Left lobe of liver (tissue), 2 donors: ENCODE measurements around the gene BRME1. TPM values are rescaled to one million over a fixed set of nuclear protein-coding genes. Genes with fewer than 3 reads are reported as not detected.
"Not testable (repeated sequence)": the region's sequence is repeated elsewhere in the genome, so short reads cannot be mapped to it uniquely, and the experiment has no call there.

Experiments used
- ATAC-seq: fragments of 200-7000 bp; cut with Tn5 transposase; one replicate; pipeline ENCODE4 v1.9.1; 2020; ENCODE audit warnings: mild to moderate bottlenecking, moderate library complexity
- DNase-seq: peaks from one replicate; pipeline ENCODE4 v3.0.0-alpha.2; 2020; ENCODE audit warnings: low spot score
- total RNA-seq: library from RNA; stranded (reverse); gene quantifications from one replicate; pipeline ENCODE4 v1.2.1, GENCODE V29; 2021
- donor health status: DM: no; HTN: no; CAD: no; lungs with moderate emphysema.
- donor health status: DM: no; HTN: yes; CAD: no.

The BRME1 gene
- total RNA-seq, 1 donor from 2014 or later = 1.3 TPM

DNA sequence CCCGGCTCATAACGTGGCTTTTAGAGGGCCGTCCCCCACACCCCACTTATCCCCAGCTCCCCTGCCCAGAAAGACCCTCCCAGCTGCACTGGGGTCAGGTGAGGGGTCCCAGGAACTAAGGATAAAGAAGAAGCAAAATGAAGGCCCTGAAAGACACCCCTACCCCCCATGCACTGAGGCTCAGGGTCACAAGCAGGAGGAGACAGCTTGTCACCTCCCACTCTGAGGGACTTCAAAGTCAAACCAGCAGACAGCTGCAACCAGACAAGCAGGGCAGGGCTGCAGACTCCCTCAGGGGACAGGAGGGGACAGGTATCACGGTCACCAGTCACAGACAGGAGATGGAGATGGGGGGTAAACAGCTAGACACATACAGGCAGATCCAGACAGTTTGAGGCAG, 35.0 kb downstream of the BRME1 start:
- ATAC-seq (no peak), DNase-seq (no peak)

GRCh38 chr19:13869281-13869680, 36.6 kb downstream of the BRME1 start:
- DNase-seq = no peak
- no peak for ATAC-seq

- no peak for DNase-seq
- no peak for ATAC-seq
Measured at GRCh38 chr19:13868663-13869062, 37.3 kb downstream of the BRME1 start.

DNA sequence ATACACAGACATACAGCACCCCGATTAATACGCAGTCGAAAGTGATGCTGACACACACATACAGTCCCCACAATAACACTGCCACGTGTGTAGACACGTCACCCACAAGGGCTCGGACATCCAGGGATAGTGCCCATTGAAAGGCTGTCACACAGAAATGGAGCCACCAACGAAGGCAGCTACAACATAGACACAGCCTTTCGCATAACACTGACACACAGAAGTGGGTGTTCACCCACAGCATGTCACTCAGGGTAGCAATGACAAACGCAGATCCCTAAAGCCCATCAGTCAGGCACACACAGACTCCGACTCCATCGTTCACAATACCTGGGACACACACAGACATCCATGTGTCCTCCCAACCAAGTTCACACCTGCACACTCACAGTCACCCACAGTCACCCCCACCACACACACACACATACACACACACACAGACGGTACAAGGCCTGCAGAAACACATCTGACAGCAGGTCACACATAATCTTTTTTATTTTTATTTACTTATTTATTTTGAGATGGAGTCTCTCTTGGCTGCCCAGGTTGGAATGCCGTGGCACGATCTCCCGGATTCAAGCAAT, 39.4 kb downstream of the BRME1 start:
- DNase-seq = no peak
- ATAC-seq = no peak

- DNase-seq = no peak
- ATAC-seq = no peak
Measured at GRCh38 chr19:13865571-13866462, 40.1 kb downstream of the BRME1 start.

GRCh38 chr19:13864667-13865570, 41.0 kb downstream of the BRME1 start:
- ATAC-seq = no peak
- no peak for DNase-seq

DNA sequence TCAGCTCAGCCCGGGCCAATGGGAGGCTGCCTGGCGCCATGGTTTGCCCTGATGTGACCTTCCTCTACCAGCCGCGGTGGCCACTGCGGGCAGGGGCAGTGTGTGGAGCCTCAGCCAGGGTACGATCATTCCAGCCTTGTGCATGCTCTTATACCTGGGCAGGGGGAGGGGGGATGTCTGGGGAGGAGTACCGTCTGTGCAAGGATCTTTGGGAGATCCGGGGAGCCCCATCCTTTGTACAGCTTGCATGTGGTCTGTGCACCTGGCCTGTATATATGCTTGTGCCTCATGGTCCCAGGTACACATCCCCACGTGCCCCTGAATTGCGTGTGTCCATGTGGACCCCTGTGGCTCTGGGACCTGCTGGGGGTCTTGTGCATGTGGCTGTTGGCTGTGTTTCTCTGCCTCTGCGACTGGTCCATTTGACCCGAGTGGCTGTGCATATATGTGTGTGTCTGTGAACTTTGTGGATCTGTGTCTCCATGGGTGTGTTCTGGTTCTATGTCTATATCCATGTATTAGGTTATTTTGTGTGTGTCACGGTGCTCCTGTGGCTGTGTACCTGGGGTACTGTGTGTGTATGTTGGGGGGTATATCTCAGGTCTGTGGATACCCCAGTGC, 41.8 kb downstream of the BRME1 start:
- no peak for DNase-seq
- ATAC-seq = no peak

GRCh38 chr19:13861714-13862531, 44.0 kb downstream of the BRME1 start:
- ATAC-seq = peak; percentile 98
- DNase-seq = peak; percentile 90

DNA sequence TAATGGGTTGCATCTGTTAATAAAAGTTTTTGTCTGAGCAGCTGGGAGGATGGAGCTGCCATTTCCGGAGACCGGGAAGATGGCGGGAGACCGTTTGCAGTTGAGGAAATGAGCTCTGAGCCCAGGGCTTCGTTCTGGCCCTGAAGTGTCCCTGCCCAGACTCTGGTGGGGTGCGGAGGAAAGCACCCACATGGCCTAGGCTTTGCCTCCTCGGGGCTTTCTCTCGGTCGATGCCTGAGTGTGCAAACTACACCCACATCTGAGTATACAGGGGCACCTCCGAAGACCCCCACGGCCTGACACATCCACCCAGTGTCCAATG, 44.6 kb downstream of the BRME1 start:
- ATAC-seq = no peak
- DNase-seq = no peak

DNA sequence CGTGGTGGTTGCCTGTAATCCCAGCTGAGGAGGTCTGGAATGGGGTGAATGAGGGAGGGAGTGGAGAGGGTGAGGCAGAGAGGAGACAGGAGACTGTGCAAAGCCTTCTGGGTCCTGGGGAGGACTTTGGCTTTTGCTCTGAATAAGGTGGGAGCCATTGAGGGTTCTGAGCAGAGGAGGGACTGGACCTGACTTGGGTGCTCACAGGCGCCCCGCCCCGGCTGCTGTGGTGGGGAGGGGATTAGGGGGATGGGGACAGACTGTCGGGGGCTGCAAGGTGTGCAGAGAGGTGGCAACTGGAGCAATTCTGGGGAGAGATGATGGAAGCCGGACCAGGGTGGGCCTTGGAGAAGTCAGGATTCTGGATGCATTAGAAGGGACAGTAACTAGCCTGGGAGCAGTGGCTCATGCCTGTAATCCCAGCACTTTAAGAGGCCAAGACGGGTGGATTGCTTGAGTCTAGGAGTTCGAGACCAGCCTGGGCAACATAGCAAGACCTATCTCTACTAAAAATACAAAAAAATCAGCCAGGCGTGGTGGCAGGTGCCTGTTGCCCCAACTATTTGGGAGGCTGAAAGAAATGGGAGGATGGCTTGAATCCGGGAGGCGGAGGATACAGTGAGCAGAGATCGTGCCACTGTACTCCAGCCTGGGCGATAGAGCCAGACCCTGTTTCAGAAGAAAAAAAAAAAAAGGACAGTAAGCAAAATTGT, 45.1 kb downstream of the BRME1 start:
- ATAC-seq (no peak), DNase-seq (no peak)

DNA sequence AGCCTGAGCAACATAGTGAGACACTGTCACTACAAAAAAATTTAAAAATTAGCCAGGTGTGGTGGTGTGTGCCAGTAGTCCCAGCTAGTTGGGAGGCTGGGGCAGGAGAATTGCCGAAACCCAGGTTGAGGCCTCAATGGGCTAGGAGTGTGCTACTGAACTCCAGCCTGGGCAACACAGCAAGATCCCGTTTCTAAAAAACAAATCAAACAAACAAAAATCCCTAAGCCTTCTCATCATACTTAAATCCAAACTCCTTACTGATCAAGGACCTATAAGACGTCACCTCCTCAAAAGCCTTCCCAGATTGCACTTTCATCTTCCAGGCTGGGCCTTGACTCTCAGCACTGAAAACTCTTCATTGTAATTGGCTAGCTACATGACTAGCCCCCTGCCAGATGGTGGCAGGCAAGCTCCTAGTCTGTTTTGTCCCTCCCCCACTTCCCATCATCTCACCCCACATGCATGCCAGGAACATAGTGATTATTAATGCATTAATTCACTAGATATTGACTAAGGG, 46.5 kb downstream of the BRME1 start:
- ATAC-seq (no peak), DNase-seq (no peak)

- no peak for ATAC-seq
- DNase-seq = no peak
Measured at GRCh38 chr19:13856497-13856896, 49.4 kb downstream of the BRME1 start.

- ATAC-seq, DNase-seq: not testable (repeated sequence)
Measured at GRCh38 chr19:13852171-13852707, 53.7 kb downstream of the BRME1 start.

DNA sequence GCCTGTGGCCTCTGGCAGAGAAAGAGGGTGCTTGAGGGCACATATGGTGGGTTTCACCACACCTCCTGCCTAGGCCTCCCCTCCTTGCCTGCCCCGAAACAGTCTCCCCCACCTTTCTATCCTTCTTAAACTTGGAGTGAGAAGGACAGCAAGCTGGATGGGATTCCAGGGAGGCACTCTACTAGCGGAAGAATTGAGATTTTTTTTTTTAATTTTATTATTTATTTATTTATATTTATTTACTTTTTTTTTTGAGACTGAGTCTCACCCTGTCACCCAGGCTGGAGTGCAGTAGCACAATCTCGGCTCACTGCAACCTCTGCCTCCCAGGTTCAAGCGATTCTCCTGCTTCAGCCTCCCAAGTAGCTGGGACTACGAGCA, 54.2 kb downstream of the BRME1 start:
- ATAC-seq, DNase-seq: not testable (repeated sequence)

DNA sequence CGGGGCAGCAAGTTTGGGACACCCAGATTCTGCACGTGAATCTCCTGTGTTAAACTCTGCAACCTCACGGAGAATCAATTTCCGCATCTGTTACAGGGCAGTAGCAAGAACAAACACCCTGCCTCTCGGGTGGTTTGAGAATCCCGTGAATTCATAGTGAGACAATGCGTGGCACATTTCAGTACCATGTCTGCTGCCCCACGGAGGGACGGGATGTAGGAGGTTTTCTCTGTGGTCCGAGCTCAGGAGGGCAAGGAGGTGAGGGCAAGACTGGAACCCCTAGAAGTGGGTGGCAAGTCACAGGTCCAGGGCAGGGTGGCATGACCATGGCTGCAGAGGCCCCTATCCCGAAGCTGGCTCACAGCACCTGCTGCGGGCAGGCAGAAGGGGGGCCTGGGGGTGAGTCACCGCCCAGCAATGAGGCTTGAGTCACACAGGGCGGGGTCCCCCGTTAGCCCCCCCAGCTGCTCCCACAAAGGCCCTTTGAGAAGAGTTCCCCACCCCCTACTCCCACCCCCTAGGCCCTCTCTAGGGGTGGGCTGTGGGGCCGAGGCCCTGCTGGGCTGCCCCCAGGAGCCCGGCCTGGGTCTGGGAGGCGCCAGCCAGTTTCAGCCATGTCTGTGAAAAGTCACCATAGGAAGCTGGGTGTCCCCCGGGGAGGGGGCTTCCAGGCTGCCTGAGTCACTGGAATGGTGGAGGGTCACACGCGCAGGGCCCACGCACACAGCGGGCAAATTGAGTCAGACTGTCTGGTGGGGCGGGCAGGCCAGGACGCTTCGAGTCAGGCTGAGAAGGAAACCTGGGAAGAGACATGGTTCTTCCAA, 54.8 kb downstream of the BRME1 start:
- peak; percentile 15 for ATAC-seq
- DNase-seq = no peak

GRCh38 chr19:13849991-13850909, 55.7 kb downstream of the BRME1 start:
- DNase-seq = peak; percentile 72
- ATAC-seq = peak; percentile 61
